Body of pancreas (tissue), 4 donors: ENCODE data around the gene KCP.

ENCODE experiments used
- CTCF ChIP-seq, 7 experiments: fragments of 450-650 bp in 4 of 7; fragments of 200-600 bp in 3 of 7; sonication (generic) in 3 of 7; IDR thresholded peaks; one replicate each; pipeline ENCODE4 v1.5.1; 2016 to 2019; ENCODE audit warnings: antibody characterized with exemption in 7 of 7
- POLR2A ChIP-seq, 3 donors: fragments of 450-650 bp; IDR thresholded peaks; one replicate each; pipeline ENCODE4 v1.6.1; 2016; ENCODE audit warnings: antibody characterized with exemption in 3 of 3, mild to moderate bottlenecking in 2 of 3

DNA sequence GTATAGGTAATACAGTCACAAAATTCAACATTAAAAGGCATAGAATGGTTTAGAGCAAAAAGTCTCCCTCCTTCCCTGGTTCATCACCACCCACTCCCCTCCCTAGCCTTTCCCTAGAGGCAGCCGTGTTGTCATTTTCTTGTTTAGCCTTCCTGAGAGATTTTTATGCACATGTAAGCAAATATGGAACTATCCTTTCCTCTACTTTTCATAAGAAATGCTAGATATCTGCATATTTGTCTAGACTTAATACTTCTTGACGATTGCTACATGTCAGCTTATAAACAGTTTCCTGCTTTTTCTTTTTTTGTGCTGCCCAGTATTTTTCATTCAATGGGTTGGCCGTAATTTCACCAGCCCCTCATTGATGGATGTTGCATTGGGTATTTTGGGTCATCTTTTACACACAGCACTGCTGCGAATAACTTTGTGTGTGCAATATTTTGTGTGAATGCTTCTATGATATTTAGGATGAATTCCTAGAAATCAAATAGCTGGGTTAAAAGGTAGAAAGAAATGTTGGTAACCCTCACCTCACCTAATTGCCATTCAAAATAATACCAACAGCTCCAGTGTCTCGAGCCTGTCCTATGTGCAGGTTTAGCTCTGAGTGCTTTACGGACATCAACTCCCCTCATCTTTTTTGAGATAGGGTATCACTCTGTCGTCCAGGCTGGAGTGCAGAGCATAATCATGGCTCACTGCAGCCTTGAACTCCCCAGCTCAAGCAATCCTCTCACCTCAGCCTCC is 34.2 kb upstream of the KCP start:
- TF ChIP-seq CTCF (IDR thresholded peaks at IDR 0.05) = no peak
- no peak for TF ChIP-seq POLR2A (IDR thresholded peaks at IDR 0.05)
